ENCODE results near the gene CCDC40. TPM values are rescaled to one million over a fixed set of nuclear protein-coding genes. Genes with fewer than 3 reads are reported as not detected.
"Not testable (repeated sequence)": the region's sequence is repeated elsewhere in the genome, so short reads cannot be mapped to it uniquely, and the experiment has no call there.

The CCDC40 gene
- total and polyA plus RNA-seq, 4 experiments from 2014 or later, result 0.28 to 1.3 TPM; not detected in 2

- POLR2A ChIA-PET (ENCODE audit: partially characterized antibody), result no interaction called here
- CTCF ChIA-PET (ENCODE audit: partially characterized antibody), result no interaction called here
- Mint-ChIP-seq H3K9me3 (no peaks in the 10 kb centered on the region), H3K36me3 (no peaks in the 10 kb centered on the region), H3K27ac (peak overlapping the region; percentile 79 to 97 (median 92)), H3K4me1 (peaks cover 6 to 18% (median 10%) of the 10 kb centered on the region in 4 donors), H3K4me3 (peak overlapping the region; percentile 79 to 92 (median 86)), H3K27me3 (peaks cover 1 to 7% of the 10 kb centered on the region in 2 donors)
- Histone ChIP-seq H3K4me3 (ENCODE audit: low read length in 2 of 2) (peak overlapping the region in 1 of 2 donors; percentile 75), H3K4me1 (ENCODE audit: insufficient read depth, low read length) (peaks cover 13% of the 10 kb centered on the region), H3K36me3 (ENCODE audit: insufficient read depth, low read length) (no peaks in the 10 kb centered on the region), H3K27ac (ENCODE audit: low read depth, low read length) (peak overlapping the region; percentile 58), H3K27me3 (ENCODE audit: insufficient read depth, low read length) (peaks cover 6% of the 10 kb centered on the region), H3K9me3 (ENCODE audit: control insufficient read depth in 1 of 2, low read length in 2 of 2) (no peaks in the 10 kb centered on the region)
- peak in 3 of 5 donors; percentile 38 to 58 (median 50) for DNase-seq
- intact Hi-C loops (cut with micrococcal nuclease), result loop anchor here (1.0 kb wide), 1 partner anchor 40 kb away; no protein-coding TSS in a partner anchor
Measured at GRCh38 chr17:80036715-80037477, 454 bp downstream of the CCDC40 start.

GRCh38 chr17:80043963-80044362 lies 7.5 kb downstream of the CCDC40 start:
- peak overlapping the region in 1 of 7 donors; percentile 6 for H3K27ac Mint-ChIP-seq
- Histone ChIP-seq H3K9me3 (ENCODE audit: control insufficient read depth in 1 of 2, low read length in 2 of 2) (no peaks in the 10 kb centered on the region), H3K4me1 (ENCODE audit: insufficient read depth, low read length) (no peaks in the 10 kb centered on the region), H3K36me3 (ENCODE audit: insufficient read depth, low read length) (no peaks in the 10 kb centered on the region), H3K4me3 (ENCODE audit: low read length in 2 of 2) (no peak overlapping the region), H3K27ac (ENCODE audit: low read depth, low read length) (no peak overlapping the region), H3K27me3 (ENCODE audit: insufficient read depth, low read length) (no peaks in the 10 kb centered on the region)
- no peaks in the 10 kb centered on the region for H3K4me1 Mint-ChIP-seq
- ChIA-PET CTCF (ENCODE audit: partially characterized antibody) (no interaction called here), POLR2A (ENCODE audit: partially characterized antibody) (no interaction called here)
- DNase-seq, result no peak
- peaks cover 0 to 3% (median 0%) of the 10 kb centered on the region in 8 donors for H3K9me3 Mint-ChIP-seq
- H3K4me3 Mint-ChIP-seq, result no peak overlapping the region
- intact Hi-C loops (cut with micrococcal nuclease), result no loop called here
- H3K27me3 Mint-ChIP-seq, result no peaks in the 10 kb centered on the region
- no peaks in the 10 kb centered on the region for H3K36me3 Mint-ChIP-seq

GRCh38 chr17:80045703-80046102 lies 9.3 kb downstream of the CCDC40 start:
- no peak overlapping the region for H3K4me3 Mint-ChIP-seq
- H3K9me3 ChIP-seq (ENCODE audit: control insufficient read depth in 1 of 2, low read length in 2 of 2), result no peaks in the 10 kb centered on the region
- H3K27ac ChIP-seq (ENCODE audit: low read depth, low read length), result no peak overlapping the region
- CTCF ChIA-PET (ENCODE audit: partially characterized antibody), result interaction anchor here (1.5 kb wide), 1 partner anchor 38 kb away, joined by 4 read pairs; no protein-coding TSS in a partner anchor
- no peaks in the 10 kb centered on the region for H3K27me3 Mint-ChIP-seq
- intact Hi-C loops (cut with micrococcal nuclease), result no loop called here
- H3K9me3 Mint-ChIP-seq, result peaks cover 0 to 3% (median 0%) of the 10 kb centered on the region in 8 donors
- H3K36me3 ChIP-seq (ENCODE audit: insufficient read depth, low read length), result no peaks in the 10 kb centered on the region
- no peaks in the 10 kb centered on the region for H3K36me3 Mint-ChIP-seq
- no peaks in the 10 kb centered on the region for H3K4me1 Mint-ChIP-seq
- no peak overlapping the region for H3K4me3 ChIP-seq (ENCODE audit: low read length in 2 of 2)
- POLR2A ChIA-PET (ENCODE audit: partially characterized antibody), result no interaction called here
- H3K27me3 ChIP-seq (ENCODE audit: insufficient read depth, low read length), result no peaks in the 10 kb centered on the region
- H3K4me1 ChIP-seq (ENCODE audit: insufficient read depth, low read length), result no peaks in the 10 kb centered on the region
- H3K27ac Mint-ChIP-seq, result no peak overlapping the region
- DNase-seq, result no peak

GRCh38 chr17:80046709-80047108 lies 10.3 kb downstream of the CCDC40 start:
- H3K36me3 Mint-ChIP-seq; POLR2A ChIA-PET (ENCODE audit: partially characterized antibody); H3K4me3 Mint-ChIP-seq; intact Hi-C loops (cut with micrococcal nuclease); H3K4me1 Mint-ChIP-seq; H3K36me3 ChIP-seq (ENCODE audit: insufficient read depth, low read length); DNase-seq; H3K27ac Mint-ChIP-seq; H3K9me3 ChIP-seq (ENCODE audit: control insufficient read depth in 1 of 2, low read length in 2 of 2); H3K27me3 Mint-ChIP-seq; H3K9me3 Mint-ChIP-seq; H3K27me3 ChIP-seq (ENCODE audit: insufficient read depth, low read length); H3K27ac ChIP-seq (ENCODE audit: low read depth, low read length); H3K4me3 ChIP-seq (ENCODE audit: low read length in 2 of 2); H3K4me1 ChIP-seq (ENCODE audit: insufficient read depth, low read length); CTCF ChIA-PET (ENCODE audit: partially characterized antibody): not testable (repeated sequence)

GRCh38 chr17:80047176-80047575 lies 10.7 kb downstream of the CCDC40 start:
- no peaks in the 10 kb centered on the region for H3K36me3 Mint-ChIP-seq
- no peaks in the 10 kb centered on the region for H3K27me3 ChIP-seq (ENCODE audit: insufficient read depth, low read length)
- H3K4me1 Mint-ChIP-seq, result no peaks in the 10 kb centered on the region

GRCh38 chr17:80049986-80050385 lies 13.5 kb downstream of the CCDC40 start:
- H3K4me3 ChIP-seq (ENCODE audit: low read length in 2 of 2), result no peak overlapping the region

More at GRCh38 chr17:80047176-80047575, 10.7 kb downstream of the CCDC40 start:
- Histone ChIP-seq H3K4me3 (ENCODE audit: low read length in 2 of 2) (no peak overlapping the region), H3K27ac (ENCODE audit: low read depth, low read length) (no peak overlapping the region), H3K4me1 (ENCODE audit: insufficient read depth, low read length) (no peaks in the 10 kb centered on the region), H3K9me3 (ENCODE audit: control insufficient read depth in 1 of 2, low read length in 2 of 2) (no peaks in the 10 kb centered on the region), H3K36me3 (ENCODE audit: insufficient read depth, low read length) (no peaks in the 10 kb centered on the region)
- POLR2A ChIA-PET (ENCODE audit: partially characterized antibody), result no interaction called here
- no peak for DNase-seq
- Mint-ChIP-seq H3K27ac (no peak overlapping the region), H3K27me3 (no peaks in the 10 kb centered on the region), H3K9me3 (peaks cover 0 to 3% (median 0%) of the 10 kb centered on the region in 8 donors), H3K4me3 (no peak overlapping the region)
- intact Hi-C loops (cut with micrococcal nuclease), result no loop called here
- CTCF ChIA-PET (ENCODE audit: partially characterized antibody), result no interaction called here

GRCh38 chr17:80050706-80051105 lies 14.3 kb downstream of the CCDC40 start:
- Mint-ChIP-seq H3K4me1 (no peaks in the 10 kb centered on the region), H3K9me3 (no peaks in the 10 kb centered on the region), H3K36me3 (no peaks in the 10 kb centered on the region), H3K4me3 (no peak overlapping the region), H3K27me3 (no peaks in the 10 kb centered on the region), H3K27ac (no peak overlapping the region)
- ChIA-PET CTCF (ENCODE audit: partially characterized antibody) (no interaction called here), POLR2A (ENCODE audit: partially characterized antibody) (no interaction called here)
- no peaks in the 10 kb centered on the region for H3K27me3 ChIP-seq (ENCODE audit: insufficient read depth, low read length)
- H3K36me3 ChIP-seq (ENCODE audit: insufficient read depth, low read length), result no peaks in the 10 kb centered on the region
- H3K4me3 ChIP-seq (ENCODE audit: low read length in 2 of 2), result no peak overlapping the region
- DNase-seq, result no peak
- no peak overlapping the region for H3K27ac ChIP-seq (ENCODE audit: low read depth, low read length)
- intact Hi-C loops (cut with micrococcal nuclease), result no loop called here
- no peaks in the 10 kb centered on the region for H3K9me3 ChIP-seq (ENCODE audit: control insufficient read depth in 1 of 2, low read length in 2 of 2)
- H3K4me1 ChIP-seq (ENCODE audit: insufficient read depth, low read length), result no peaks in the 10 kb centered on the region

More at GRCh38 chr17:80049986-80050385, 13.5 kb downstream of the CCDC40 start:
- CTCF ChIA-PET (ENCODE audit: partially characterized antibody), result interaction anchor here (1.7 kb wide), 1 partner anchor 41 kb away, joined by 5 read pairs; no protein-coding TSS in a partner anchor
- Histone ChIP-seq H3K36me3 (ENCODE audit: insufficient read depth, low read length) (no peaks in the 10 kb centered on the region), H3K9me3 (ENCODE audit: control insufficient read depth in 1 of 2, low read length in 2 of 2) (no peaks in the 10 kb centered on the region), H3K4me1 (ENCODE audit: insufficient read depth, low read length) (no peaks in the 10 kb centered on the region), H3K27ac (ENCODE audit: low read depth, low read length) (no peak overlapping the region), H3K27me3 (ENCODE audit: insufficient read depth, low read length) (no peaks in the 10 kb centered on the region)
- intact Hi-C loops (cut with micrococcal nuclease), result no loop called here
- no peaks in the 10 kb centered on the region for H3K36me3 Mint-ChIP-seq
- no peak overlapping the region for H3K4me3 Mint-ChIP-seq
- no peaks in the 10 kb centered on the region for H3K9me3 Mint-ChIP-seq
- H3K4me1 Mint-ChIP-seq, result no peaks in the 10 kb centered on the region
- no peaks in the 10 kb centered on the region for H3K27me3 Mint-ChIP-seq
- H3K27ac Mint-ChIP-seq, result no peak overlapping the region
- POLR2A ChIA-PET (ENCODE audit: partially characterized antibody), result no interaction called here
- DNase-seq, result no peak

Measured in CD4-positive, alpha-beta memory T cell (primary cell).